Calu3 (cell line): Measurements from ENCODE around the gene HES2. TPM values are rescaled to one million over a fixed set of nuclear protein-coding genes. Genes with fewer than 3 reads are reported as not detected.
A peak's percentile ranks its signal among the peaks of the same experiment; 100 is the strongest.

Source experiments
- BruUV-seq: library from RNA; stranded (reverse); fragments of 400-500 nt; replicated peaks from 2 replicates; lab custom pipeline; 2021; lab: Mats Ljungman, UMichigan
- CTCF ChIA-PET: fragments of 300-600 bp; sonication (Branson Sonifier 250); formaldehyde crosslinking; loops from one replicate; lab custom pipeline; 2022; ENCODE audit warnings: antibody characterized with exemption; lab: Charles Lee
- DNase-seq: peaks from one replicate; pipeline ENCODE4 v3.0.0; 2022
- H3K27ac Mint-ChIP-seq: one replicate; pipeline ENCODE4 v1.8.0; 2022; ENCODE audit warnings: mixed read lengths; ENCODE audit not compliant: unreplicated experiment
- H3K27me3 Mint-ChIP-seq: one replicate; pipeline ENCODE4 v1.8.0; 2022; ENCODE audit warnings: mixed read lengths; ENCODE audit not compliant: unreplicated experiment
- H3K36me3 Mint-ChIP-seq: one replicate; pipeline ENCODE4 v1.8.0; 2022; ENCODE audit warnings: mild to moderate bottlenecking, moderate library complexity, mixed read lengths; ENCODE audit not compliant: insufficient read depth, unreplicated experiment
- H3K4me1 Mint-ChIP-seq: one replicate; pipeline ENCODE4 v1.8.0; 2022; ENCODE audit warnings: mild to moderate bottlenecking, low read depth, mixed read lengths; ENCODE audit not compliant: unreplicated experiment
- H3K4me3 Mint-ChIP-seq: one replicate; pipeline ENCODE4 v1.8.0; 2022; ENCODE audit warnings: mild to moderate bottlenecking, low read depth, moderate library complexity, mixed read lengths; ENCODE audit not compliant: unreplicated experiment
- H3K9me3 Mint-ChIP-seq: one replicate; pipeline ENCODE4 v1.8.0; 2022; ENCODE audit warnings: low read depth, mixed read lengths; ENCODE audit not compliant: unreplicated experiment
- CTCF ChIP-seq: fragments of 200-600 bp; IDR thresholded peaks from one replicate; pipeline ENCODE4 v1.8.0; 2022; ENCODE audit warnings: antibody characterized with exemption; ENCODE audit not compliant: unreplicated experiment
- intact Hi-C: fragments of 100-400 bp; cut with micrococcal nuclease; formaldehyde crosslinking; loops from one replicate; pipeline ENCODE4 v1.10.0; 2022; ENCODE audit not compliant: unreplicated experiment
- total RNA-seq: library from RNA; stranded (reverse); gene quantifications from 2 replicates; pipeline ENCODE4 v1.2.3, GENCODE V29; 2022

The HES2 gene
- total RNA-seq, 1 experiment from 2014 or later: not detected

DNA sequence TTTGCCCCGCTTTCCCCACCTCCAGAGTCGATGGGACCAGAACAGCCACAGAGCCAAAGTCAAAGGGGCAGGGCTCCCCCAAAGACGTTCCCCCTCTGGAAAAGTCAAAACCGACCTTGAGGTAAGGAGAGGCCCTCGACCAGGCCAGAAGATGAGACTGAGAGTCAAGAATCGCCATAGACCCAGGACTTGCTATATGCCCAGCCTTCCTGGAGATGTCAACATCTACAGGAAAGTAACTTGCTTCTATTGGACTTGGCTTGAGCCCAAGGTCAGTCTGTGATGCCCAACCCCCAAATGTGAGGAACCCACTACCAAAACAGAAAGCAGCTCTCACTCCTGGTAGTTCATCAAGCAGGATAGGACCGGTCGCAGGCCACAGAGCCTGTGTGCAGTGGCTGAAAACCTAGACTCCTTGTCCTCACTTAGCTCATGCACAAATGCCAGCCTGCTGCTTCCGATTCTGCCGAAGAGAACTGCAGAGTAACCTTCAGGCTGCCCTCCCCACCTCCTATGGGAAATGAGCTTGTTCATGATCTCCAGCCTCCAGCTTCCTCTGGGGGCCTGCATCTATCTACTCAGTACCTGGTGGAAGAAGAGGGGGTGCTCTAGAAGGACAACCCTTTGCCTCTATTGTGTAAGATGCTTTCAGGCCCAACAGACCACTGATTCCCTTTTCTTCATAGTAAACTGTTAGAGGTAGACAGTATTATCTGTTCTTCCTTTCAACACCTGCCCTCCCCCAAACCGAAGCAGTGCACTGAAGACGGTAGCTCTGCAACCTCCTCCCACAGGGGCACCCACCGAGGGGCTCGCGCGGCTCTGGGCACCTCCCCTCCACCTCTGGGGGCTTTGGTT, 27.5 kb downstream of the HES2 start:
- no peak for DNase-seq
- no peaks in the 10 kb centered on the region for H3K27me3 Mint-ChIP-seq
- H3K27ac Mint-ChIP-seq: no peak overlapping the region
- H3K9me3 Mint-ChIP-seq: no peaks in the 10 kb centered on the region
- no peaks in the 10 kb centered on the region for H3K4me1 Mint-ChIP-seq
- H3K4me3 Mint-ChIP-seq: peak overlapping the region; percentile 73
- BruUV-seq: TSS peak; percentile 35
- peaks cover 23% of the 10 kb centered on the region for H3K36me3 Mint-ChIP-seq
- intact Hi-C loops: no loop called here
- CTCF ChIA-PET: interaction anchor here (0.6 kb wide), 1 partner anchor 48 kb away, joined by 6 read pairs; no protein-coding TSS in a partner anchor
- TF ChIP-seq CTCF: no peak

- Mint-ChIP-seq H3K27ac (no peak overlapping the region), H3K4me3 (no peak overlapping the region), H3K9me3 (no peaks in the 10 kb centered on the region), H3K36me3 (peaks cover 28% of the 10 kb centered on the region), H3K4me1 (peaks cover 19% of the 10 kb centered on the region), H3K27me3 (no peaks in the 10 kb centered on the region)
- TF ChIP-seq CTCF: no peak
- intact Hi-C loops: no loop called here
- DNase-seq: no peak
- CTCF ChIA-PET: no interaction called here
- BruUV-seq: TSS peak; percentile 11
These were observed 29.7 kb downstream of the HES2 start for GRCh38 chr1:6389971-6390370.

GRCh38 chr1:6386371-6386949, 33.3 kb downstream of the HES2 start:
- H3K9me3 Mint-ChIP-seq: no peaks in the 10 kb centered on the region
- no peak overlapping the region for H3K27ac Mint-ChIP-seq
- CTCF ChIA-PET: no interaction called here
- peaks cover 5% of the 10 kb centered on the region for H3K36me3 Mint-ChIP-seq
- intact Hi-C loops: no loop called here
- peak overlapping the region; percentile 47 for H3K4me3 Mint-ChIP-seq
- H3K27me3 Mint-ChIP-seq: no peaks in the 10 kb centered on the region
- H3K4me1 Mint-ChIP-seq: peaks cover 19% of the 10 kb centered on the region
- DNase-seq: no peak
- no TSS peak for BruUV-seq
- TF ChIP-seq CTCF: no peak

GRCh38 chr1:6385488-6386191, 34.1 kb downstream of the HES2 start:
- Mint-ChIP-seq H3K27ac (peak overlapping the region; percentile 63), H3K36me3 (peaks cover 5% of the 10 kb centered on the region), H3K4me1 (peaks cover 19% of the 10 kb centered on the region), H3K9me3 (no peaks in the 10 kb centered on the region), H3K27me3 (no peaks in the 10 kb centered on the region), H3K4me3 (peak overlapping the region; percentile 47)
- CTCF ChIA-PET: no interaction called here
- no peak for TF ChIP-seq CTCF
- intact Hi-C loops: no loop called here
- BruUV-seq: no TSS peak
- peak; percentile 55 for DNase-seq
